Urinary bladder (tissue), 4 donors: ENCODE results near the gene DTX1. TPM values are rescaled to one million over a fixed set of nuclear protein-coding genes. Genes with fewer than 3 reads are reported as not detected.

ENCODE experiments used
- DNase-seq: peaks from one replicate; pipeline ENCODE4 v3.0.0-alpha.2; 2015; ENCODE audit errors: extremely low spot score
- H3K27ac ChIP-seq: one replicate; pipeline ENCODE4 v1.5.1; 2013; ENCODE audit warnings: low read depth, mild to moderate bottlenecking, moderate library complexity
- H3K36me3 ChIP-seq: one replicate; pipeline ENCODE4 v1.6.1; 2013; ENCODE audit warnings: mild to moderate bottlenecking, moderate library complexity; ENCODE audit not compliant: insufficient read depth
- H3K4me1 ChIP-seq: one replicate; pipeline ENCODE4 v1.6.1; 2013; ENCODE audit warnings: mild to moderate bottlenecking, moderate library complexity; ENCODE audit not compliant: insufficient read depth
- H3K4me3 ChIP-seq: one replicate; pipeline ENCODE4 v1.5.1; 2013; ENCODE audit warnings: low read depth, low read length
- WGBS: extraction: QIAGEN DNeasy Blood & Tissue Kit; methylation state at CpG from one replicate; pipeline ENCODE4 v1.1.7; 2013; 5-methylcytosine and 5-hydroxymethylcytosine counted together
- polyA plus RNA-seq: library from polyadenylated mRNA; stranded (reverse); fragments of 200-250 nt; gene quantifications from one replicate; pipeline ENCODE4 v1.2.3, GENCODE V29; 2013
- total RNA-seq: library from RNA; depleted of rRNA; stranded (reverse); fragments of >200 nt; gene quantifications from one replicate; pipeline ENCODE4 v1.2.3, GENCODE V29; 2014
- donor health status: healthy with polysubstance abuse.
- donor health status: healthy.

Gene DTX1
- total and polyA plus RNA-seq, 2 donors, result 1.5 to 3.3 TPM

DNA sequence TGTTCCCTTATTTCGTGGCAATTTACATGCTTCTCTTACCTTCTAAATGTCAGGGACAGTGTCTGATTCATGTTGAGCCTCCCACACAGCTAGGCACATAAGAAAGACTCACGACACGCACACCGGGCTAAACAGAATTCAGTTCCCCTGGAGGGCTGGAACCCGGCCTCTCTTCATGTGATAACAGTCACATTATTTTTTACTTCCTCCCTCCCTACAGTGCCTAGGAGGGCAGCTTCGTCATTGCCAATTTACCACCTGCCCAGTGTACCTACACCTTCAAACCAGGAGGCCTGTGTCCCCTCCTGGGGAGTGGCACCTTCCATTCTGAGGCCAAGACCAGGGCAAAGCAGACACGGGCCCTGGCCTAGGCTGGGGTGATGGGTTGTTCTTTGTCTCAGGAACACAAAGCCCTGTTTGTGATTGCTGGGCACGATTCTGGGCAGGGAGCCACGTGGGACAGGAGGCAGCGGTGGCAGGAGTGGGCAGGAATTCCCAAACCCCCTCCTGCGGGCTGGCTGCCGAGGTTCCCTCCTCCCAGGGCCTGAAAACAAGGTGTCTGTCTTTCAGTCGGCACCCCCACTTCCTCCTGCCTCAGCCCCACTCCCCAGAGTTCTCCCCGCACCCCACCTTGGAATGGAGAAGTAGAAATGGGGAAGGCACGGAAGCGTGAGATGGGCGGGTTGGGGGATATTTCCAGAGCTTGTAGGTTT lies 85.8 kb downstream of the DTX1 start:
- no peak overlapping the region for H3K4me3 ChIP-seq
- H3K4me1 ChIP-seq, result no peaks in the 10 kb centered on the region
- WGBS, result 63% methylated on average over 17 of the region's 17 CpGs
- H3K36me3 ChIP-seq, result no peaks in the 10 kb centered on the region
- H3K27ac ChIP-seq, result no peak overlapping the region
- no peak for DNase-seq

GRCh38 chr12:113142886-113143332 lies 86.4 kb downstream of the DTX1 start:
- 73% methylated on average over 5 of the region's 5 CpGs for WGBS
- DNase-seq, result no peak
- no peaks in the 10 kb centered on the region for H3K36me3 ChIP-seq
- H3K4me1 ChIP-seq, result no peaks in the 10 kb centered on the region
- H3K27ac ChIP-seq, result no peak overlapping the region
- no peak overlapping the region for H3K4me3 ChIP-seq

DNA sequence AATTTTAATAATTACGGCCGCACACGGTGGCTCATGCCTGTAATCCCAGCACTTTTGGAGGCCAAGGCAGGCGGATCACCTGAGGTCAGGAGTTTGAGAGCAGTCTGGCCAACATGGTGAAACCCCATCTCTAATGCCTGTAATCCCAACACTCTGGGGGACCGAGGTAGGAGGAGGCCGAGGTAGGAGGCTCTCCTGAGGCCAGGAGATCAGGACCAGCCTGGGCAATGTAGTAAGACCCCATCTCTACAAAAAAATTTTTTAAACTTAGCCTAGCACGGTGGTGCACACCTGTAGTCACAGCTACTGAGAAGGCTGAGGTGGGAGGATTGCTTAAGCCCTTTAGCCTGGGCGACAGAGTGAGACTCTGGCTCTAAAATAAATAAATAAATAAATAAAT lies 87.4 kb downstream of the DTX1 start:
- no peak for DNase-seq
- H3K4me1 ChIP-seq, result no peaks in the 10 kb centered on the region
- no peak overlapping the region for H3K27ac ChIP-seq
- H3K36me3 ChIP-seq, result no peaks in the 10 kb centered on the region
- WGBS, result 89% methylated on average over 8 of the region's 8 CpGs
- H3K4me3 ChIP-seq, result no peak overlapping the region

- no peaks in the 10 kb centered on the region for H3K36me3 ChIP-seq
- 77% methylated on average over 5 of the region's 5 CpGs for WGBS
- no peaks in the 10 kb centered on the region for H3K4me1 ChIP-seq
- H3K27ac ChIP-seq, result no peak overlapping the region
- no peak overlapping the region for H3K4me3 ChIP-seq
- DNase-seq, result no peak
Observed at GRCh38 chr12:113144806-113145205, 88.3 kb downstream of the DTX1 start.

GRCh38 chr12:113145720-113146551 lies 89.4 kb downstream of the DTX1 start:
- DNase-seq, result no peak
- 73% methylated on average over 12 of the region's 12 CpGs for WGBS
- Histone ChIP-seq H3K36me3 (no peaks in the 10 kb centered on the region), H3K4me1 (no peaks in the 10 kb centered on the region), H3K4me3 (no peak overlapping the region), H3K27ac (no peak overlapping the region)

GRCh38 chr12:113146999-113147398 lies 90.5 kb downstream of the DTX1 start:
- Histone ChIP-seq H3K4me1 (no peaks in the 10 kb centered on the region), H3K27ac (no peak overlapping the region), H3K4me3 (no peak overlapping the region), H3K36me3 (no peaks in the 10 kb centered on the region)
- DNase-seq, result no peak
- 63% methylated on average over 2 of the region's 2 CpGs for WGBS

Other genes starting within 250 kb of the DTX1 start
- 28.9 TPM for gene OAS1, start 149.8 kb upstream of the DTX1 start, total RNA-seq
- gene OAS1, start 149.8 kb upstream of the DTX1 start, polyA plus RNA-seq, result 20.8 TPM
- 11.3 TPM for gene OAS3, start 118.3 kb upstream of the DTX1 start, total RNA-seq
- gene OAS3, start 118.3 kb upstream of the DTX1 start, polyA plus RNA-seq, result 9.6 TPM
- 14.0 TPM for gene OAS2, start 78.2 kb upstream of the DTX1 start, total RNA-seq
- 7.3 TPM for gene OAS2, start 78.2 kb upstream of the DTX1 start, polyA plus RNA-seq
- 0.11 TPM for gene RASAL1, start 79.0 kb downstream of the DTX1 start, total RNA-seq
- gene RASAL1, start 79.0 kb downstream of the DTX1 start, polyA plus RNA-seq, result 0.04 TPM
- gene CFAP73, start 93.0 kb downstream of the DTX1 start, total RNA-seq, result not detected
- 0.39 TPM for gene CFAP73, start 93.0 kb downstream of the DTX1 start, polyA plus RNA-seq
- 10.3 TPM for gene DDX54, start 128.7 kb downstream of the DTX1 start, total RNA-seq
- gene DDX54, start 128.7 kb downstream of the DTX1 start, polyA plus RNA-seq, result 54.4 TPM
- gene RITA1, start 129.0 kb downstream of the DTX1 start, total RNA-seq, result 5.8 TPM
- 13.8 TPM for gene RITA1, start 129.0 kb downstream of the DTX1 start, polyA plus RNA-seq
- 19.3 TPM for gene TPCN1, start 164.7 kb downstream of the DTX1 start, total RNA-seq
- gene TPCN1, start 164.7 kb downstream of the DTX1 start, polyA plus RNA-seq, result 39.3 TPM